SK-N-SH (cell line): ENCODE data around the gene WFDC6. TPM values are rescaled to one million over a fixed set of nuclear protein-coding genes. Genes with fewer than 3 reads are reported as not detected.

Experiments
- CTCF ChIA-PET: fragments of 300-600, 350-600 bp; formaldehyde crosslinking; extraction: SDS; loops from one replicate; lab custom pipeline; 2021; lab: Yijun Ruan, JAX
- POLR2A ChIA-PET: fragments of 350-600 bp; sonication (Branson Sonifier 250); formaldehyde crosslinking; extraction: SDS; loops from one replicate; lab custom pipeline; 2020; ENCODE audit warnings: antibody characterized with exemption, inconsistent platforms; lab: Yijun Ruan, JAX
- DNase-seq: peaks from one replicate; pipeline ENCODE4 v3.0.0; 2012
- H2AFZ ChIP-seq: fragments of 200-600 bp; sonication (generic); 2 replicates; pipeline ENCODE4 v1.8.1; 2016; ENCODE audit warnings: antibody characterized with exemption, mild to moderate bottlenecking, low read depth
- H3F3A ChIP-seq: fragments of 200-600 bp; sonication (generic); replicated peaks from 2 replicates; pipeline ENCODE3; 2016; ENCODE audit warnings: antibody characterized with exemption, mild to moderate bottlenecking; ENCODE audit not compliant: insufficient read depth
- H3K27ac ChIP-seq, 2 experiments: fragments of 200-500 bp in 1 of 2; fragments of 200-600 bp in 1 of 2; sonication (Bioruptor generic) in 1 of 2; sonication (generic), shearing (Covaris generic) in 1 of 2; 2 replicates each; pipeline versions ENCODE4 v1.5.1 to v1.6.1; 2014 to 2016; ENCODE audit warnings: low read depth in 2 of 2, inconsistent platforms in 1 of 2, low read length in 1 of 2, mild to moderate bottlenecking in 1 of 2, mixed read lengths in 1 of 2
- H3K27me3 ChIP-seq: fragments of 200-600 bp; sonication (generic), shearing (Covaris generic); 2 replicates; pipeline ENCODE4 v1.6.1; 2016; ENCODE audit warnings: mixed run types; ENCODE audit not compliant: insufficient read depth
- H3K36me3 ChIP-seq, 2 experiments: fragments of 200-500 bp in 1 of 2; fragments of 200-600 bp in 1 of 2; sonication (Bioruptor generic) in 1 of 2; sonication (generic) in 1 of 2; replicated peaks in 1 of 2; 2 replicates each; pipeline versions ENCODE3 to v1.5.1; 2014 to 2016; ENCODE audit warnings: low read length in 1 of 2, mild to moderate bottlenecking in 1 of 2; ENCODE audit not compliant: insufficient read depth in 2 of 2, control insufficient read depth in 1 of 2
- H3K4me1 ChIP-seq, 2 experiments: fragments of 200-500 bp in 1 of 2; fragments of 200-600 bp in 1 of 2; sonication (Bioruptor generic) in 1 of 2; sonication (generic), shearing (Covaris generic) in 1 of 2; 2 replicates each; pipeline versions ENCODE4 v1.5.1 to v1.6.1; 2014 to 2016; ENCODE audit warnings: low read depth in 1 of 2, low read length in 1 of 2, mixed run types in 1 of 2; ENCODE audit not compliant: insufficient read depth in 2 of 2, control insufficient read depth in 1 of 2
- H3K4me2 ChIP-seq: fragments of 200-600 bp; sonication (generic), shearing (Covaris generic); 2 replicates; pipeline ENCODE4 v1.6.1; 2017; ENCODE audit warnings: mixed run types
- H3K4me3 ChIP-seq, 2 experiments: fragments of 200-500 bp in 1 of 2; fragments of 200-600 bp in 1 of 2; sonication (Bioruptor generic) in 1 of 2; sonication (generic), shearing (Covaris generic) in 1 of 2; 2 replicates each; pipeline versions ENCODE4 v1.5.1 to v1.8.1; 2014 to 2016; ENCODE audit warnings: low read depth in 2 of 2, inconsistent platforms in 1 of 2, low read length in 1 of 2, mild to moderate bottlenecking in 1 of 2, mixed read lengths in 1 of 2, moderate library complexity in 1 of 2
- H3K79me2 ChIP-seq: fragments of 200-600 bp; sonication (generic); 2 replicates; pipeline ENCODE4 v1.8.1; 2017; ENCODE audit warnings: mild to moderate bottlenecking; ENCODE audit not compliant: insufficient read depth
- H3K9ac ChIP-seq: fragments of 200-600 bp; sonication (generic); 2 replicates; pipeline ENCODE4 v1.6.1; 2017; ENCODE audit warnings: mixed run types
- H3K9me2 ChIP-seq: fragments of 200-600 bp; sonication (generic); 2 replicates; pipeline ENCODE4 v1.6.1; 2017; ENCODE audit warnings: mixed run types
- H3K9me3 ChIP-seq: fragments of 200-600 bp; sonication (generic); 2 replicates; pipeline ENCODE4 v1.6.1; 2017; ENCODE audit warnings: mixed run types, mild to moderate bottlenecking, moderate library complexity
- H4K20me1 ChIP-seq: fragments of 200-600 bp; sonication (generic); 2 replicates; pipeline ENCODE4 v1.6.1; 2017; ENCODE audit warnings: mild to moderate bottlenecking, mixed run types; ENCODE audit not compliant: insufficient read depth
- ELF1 ChIP-seq: IDR thresholded peaks from 2 replicates; pipeline ENCODE4 v1.4.0; 2012
- EP300 ChIP-seq, 2 experiments: IDR thresholded peaks; 2 replicates each; pipeline versions ENCODE4 v1.4.0 to v1.6.1; 2012; ENCODE audit warnings: borderline replicate concordance in 1 of 2, low read depth in 1 of 2, low read length in 1 of 2
- GABPA ChIP-seq: IDR thresholded peaks from 2 replicates; pipeline ENCODE4 v1.4.0; 2012; ENCODE audit warnings: low read depth, mild to moderate bottlenecking
- GATA2 ChIP-seq: sonication (generic); formaldehyde crosslinking; IDR thresholded peaks from 2 replicates; pipeline ENCODE4 v1.5.0; 2020; ENCODE audit warnings: mild to moderate bottlenecking, missing genetic modification reagents
- MAX ChIP-seq: IDR thresholded peaks from 2 replicates; pipeline ENCODE4 v1.4.0; 2012; ENCODE audit warnings: low read depth
- MEF2A ChIP-seq: IDR thresholded peaks from 2 replicates; pipeline ENCODE4 v1.4.0; 2012; ENCODE audit warnings: low read depth, borderline replicate concordance
- NFIC ChIP-seq: IDR thresholded peaks from 2 replicates; pipeline ENCODE4 v1.4.0; 2012; ENCODE audit warnings: borderline replicate concordance
- NRF1 ChIP-seq: IDR thresholded peaks from 2 replicates; pipeline ENCODE4 v1.6.1; 2012; ENCODE audit warnings: low read depth, mild to moderate bottlenecking, low read length
- POLR2AphosphoS5 ChIP-seq: IDR thresholded peaks from 2 replicates; pipeline ENCODE4 v1.6.1; 2012; ENCODE audit warnings: low read depth, low read length
- RCOR1 ChIP-seq: fragments of 150-350 bp; IDR thresholded peaks from 2 replicates; pipeline ENCODE4 v1.6.1; 2017; ENCODE audit warnings: antibody characterized with exemption, low read length
- RXRA ChIP-seq: IDR thresholded peaks from 2 replicates; pipeline ENCODE4 v1.4.0; 2012; ENCODE audit warnings: low read depth, mild to moderate bottlenecking, borderline replicate concordance
- SMC3 ChIP-seq: IDR thresholded peaks from 2 replicates; pipeline ENCODE4 v1.6.1; 2012; ENCODE audit warnings: low read depth, low read length, improper control_type of control experiment
- ZBTB33 ChIP-seq: IDR thresholded peaks from 2 replicates; pipeline ENCODE4 v1.4.0; 2012; ENCODE audit warnings: low read depth, borderline replicate concordance
- WGBS: methylation state at CpG from one replicate; pipeline ENCODE4 v1.1.6; 2017; ENCODE audit warnings: low lambda C conversion rate; 5-methylcytosine and 5-hydroxymethylcytosine counted together
- polyA plus RNA-seq, 3 experiments: library from polyadenylated mRNA; depleted of rRNA; stranded (reverse); fragments of >200 nt; gene quantifications; 2 replicates each; pipeline ENCODE4 v1.2.3, GENCODE V29; 2012
- TF ChIP-seq, protein P1 (sequence below): IDR thresholded peaks from 2 replicates; pipeline ENCODE4 v1.4.0; 2012; ENCODE audit warnings: low read depth, borderline replicate concordance

WFDC6 gene
- polyA plus RNA-seq, 1 of the 3 experiments (the other 2 are of a cell fraction) = not detected

GRCh38 chr20:45497971-45498494, 41.2 kb downstream of the WFDC6 start:
- TF ChIP-seq MAX (no peak), SMC3 (no peak), MEF2A (no peak)
- TF ChIP-seq, protein P1, sequence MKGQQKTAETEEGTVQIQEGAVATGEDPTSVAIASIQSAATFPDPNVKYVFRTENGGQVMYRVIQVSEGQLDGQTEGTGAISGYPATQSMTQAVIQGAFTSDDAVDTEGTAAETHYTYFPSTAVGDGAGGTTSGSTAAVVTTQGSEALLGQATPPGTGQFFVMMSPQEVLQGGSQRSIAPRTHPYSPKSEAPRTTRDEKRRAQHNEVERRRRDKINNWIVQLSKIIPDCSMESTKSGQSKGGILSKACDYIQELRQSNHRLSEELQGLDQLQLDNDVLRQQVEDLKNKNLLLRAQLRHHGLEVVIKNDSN = no peak

DNA sequence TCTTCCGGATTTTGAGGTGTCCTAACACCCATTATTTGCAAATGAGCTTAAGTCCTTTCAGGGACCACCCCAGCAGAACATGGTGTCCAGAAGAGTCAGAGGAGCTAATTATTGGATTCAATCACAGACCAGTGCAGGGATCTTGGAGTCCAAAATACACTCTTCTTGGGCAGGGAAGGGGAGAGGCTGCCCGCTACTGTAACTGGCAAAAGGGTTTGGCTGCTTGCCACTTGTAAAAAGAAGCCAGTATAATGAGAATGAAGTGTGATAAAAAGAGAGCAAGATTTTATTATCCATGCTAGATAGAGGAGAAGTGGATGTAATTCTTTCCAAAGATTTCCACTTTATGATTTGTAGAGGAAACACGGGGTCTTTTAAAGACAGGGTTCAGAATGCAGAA, 43.1 kb downstream of the WFDC6 start:
- H3K4me1 ChIP-seq = no peaks in the 10 kb centered on the region
- H3F3A ChIP-seq = no peaks in the 10 kb centered on the region
- no peaks in the 10 kb centered on the region for H3K36me3 ChIP-seq
- no peak overlapping the region for H3K27ac ChIP-seq
- H3K9ac ChIP-seq = no peak overlapping the region
- no peak overlapping the region for H2AFZ ChIP-seq
- no peaks in the 10 kb centered on the region for H3K79me2 ChIP-seq
- ChIA-PET POLR2A (no interaction called here), CTCF (interaction anchor here (0.7 to 1.3 kb wide), 4 partner anchors 10 to 275 kb away, joined by 3 to 5 read pairs (median 4); partner anchors contain the start of gene WFDC10A)
- H3K9me3 ChIP-seq = no peaks in the 10 kb centered on the region
- H3K4me3 ChIP-seq = no peak overlapping the region
- no peak for DNase-seq
- no peaks in the 10 kb centered on the region for H4K20me1 ChIP-seq
- H3K9me2 ChIP-seq = no peaks in the 10 kb centered on the region
- H3K4me2 ChIP-seq = no peak overlapping the region
- WGBS = 6% methylated on average over 3 of the region's 3 CpGs
- no peak for TF ChIP-seq GATA2 (CRISPR knock-in tag)
- TF ChIP-seq POLR2AphosphoS5 = no peak
- no peak for TF ChIP-seq GABPA
- no peak for TF ChIP-seq ELF1
- no peak for TF ChIP-seq RCOR1
- TF ChIP-seq ZBTB33 = no peak
- TF ChIP-seq EP300 (IDR thresholded peaks at IDR 0.05; ENCODE audit: borderline replicate concordance in 1 of 2, low read depth in 1 of 2, low read length in 1 of 2) = no peak
- no peak for TF ChIP-seq NRF1
- TF ChIP-seq SMC3 = no peak
- no peak for TF ChIP-seq RXRA
- TF ChIP-seq MAX = no peak
- TF ChIP-seq NFIC = no peak
- H3K27me3 ChIP-seq = peaks cover 10% of the 10 kb centered on the region; the same call in 1 of the 2 replicates

More at GRCh38 chr20:45497971-45498494, 41.2 kb downstream of the WFDC6 start:
- no peak for DNase-seq
- H3K4me3 ChIP-seq = no peak overlapping the region
- H3K36me3 ChIP-seq = no peaks in the 10 kb centered on the region
- WGBS = 5% methylated on average over 3 of the region's 3 CpGs
- H4K20me1 ChIP-seq = no peaks in the 10 kb centered on the region
- POLR2A ChIA-PET = no interaction called here
- H3K9me3 ChIP-seq = no peaks in the 10 kb centered on the region
- no peak overlapping the region for H3K27ac ChIP-seq
- H3K4me1 ChIP-seq = no peaks in the 10 kb centered on the region
- CTCF ChIA-PET = interaction anchor here (1.2 kb wide), 1 partner anchor 15 kb away, joined by 4 read pairs; no protein-coding TSS in a partner anchor
- no peak overlapping the region for H3K9ac ChIP-seq
- H2AFZ ChIP-seq = no peak overlapping the region
- no peaks in the 10 kb centered on the region for H3K9me2 ChIP-seq
- no peaks in the 10 kb centered on the region for H3F3A ChIP-seq
- no peaks in the 10 kb centered on the region for H3K79me2 ChIP-seq
- H3K4me2 ChIP-seq = no peak overlapping the region
- H3K27me3 ChIP-seq = peaks cover 10% of the 10 kb centered on the region; the same call in 1 of the 2 replicates
